ENCODE results near the gene CHL1.

CHL1 gene

GRCh38 chr3:212432-212831 lies 15.9 kb downstream of the CHL1 start:
- in situ Hi-C loops (cut with MboI; ENCODE audit: low sequenced_read_pairs) = no loop called here

DNA sequence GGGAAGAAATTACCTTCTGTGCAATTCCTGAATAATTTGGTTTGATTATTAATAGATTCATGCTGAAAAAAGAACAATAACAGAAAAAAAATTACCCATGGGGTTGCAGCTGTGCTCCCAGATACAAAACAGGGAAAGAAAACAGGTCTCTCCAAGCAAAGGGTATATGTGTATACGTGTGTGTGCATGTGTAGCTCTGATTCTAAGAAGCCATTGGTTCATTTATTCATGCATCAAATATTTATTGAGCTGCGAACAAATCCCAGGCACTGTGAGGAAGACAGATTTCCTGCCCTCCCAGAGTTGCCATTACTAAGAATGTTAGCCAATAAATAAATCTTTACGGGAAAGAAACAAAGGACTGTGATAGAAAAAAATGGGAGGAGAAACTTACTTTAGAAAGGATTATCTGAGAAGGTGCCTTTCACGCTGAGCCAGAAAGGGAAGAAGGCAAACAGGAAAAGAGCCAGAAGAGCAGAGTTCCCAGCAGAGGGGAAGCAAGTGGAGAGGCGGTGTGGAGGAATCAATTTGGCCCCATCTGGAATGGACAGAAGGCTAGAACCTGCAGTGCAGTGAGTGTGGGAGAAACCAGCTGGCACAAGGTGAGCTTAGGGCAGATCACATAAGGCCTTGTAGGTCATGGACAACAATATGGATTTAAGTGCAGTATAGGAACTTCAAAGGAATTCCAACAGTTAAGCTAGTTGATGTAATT lies 20.7 kb downstream of the CHL1 start:
- in situ Hi-C loops (cut with MboI; ENCODE audit: low sequenced_read_pairs) = no loop called here

- in situ Hi-C loops (cut with MboI; ENCODE audit: low sequenced_read_pairs) = no loop called here
Observed at GRCh38 chr3:217948-218347, 21.4 kb downstream of the CHL1 start.

- in situ Hi-C loops (cut with MboI; ENCODE audit: low sequenced_read_pairs) = no loop called here
Observed at GRCh38 chr3:228442-229182, 32.0 kb downstream of the CHL1 start.

- in situ Hi-C loops (cut with MboI; ENCODE audit: low sequenced_read_pairs) = no loop called here
Observed at GRCh38 chr3:229183-229661, 32.7 kb downstream of the CHL1 start.

- in situ Hi-C loops (cut with MboI; ENCODE audit: low sequenced_read_pairs) = no loop called here
Observed at GRCh38 chr3:236881-237280, 40.3 kb downstream of the CHL1 start.

- in situ Hi-C loops (cut with MboI; ENCODE audit: low sequenced_read_pairs) = no loop called here
Observed at GRCh38 chr3:242602-243355, 46.2 kb downstream of the CHL1 start.

- in situ Hi-C loops (cut with MboI; ENCODE audit: low sequenced_read_pairs) = no loop called here
Observed at GRCh38 chr3:243356-243725, 46.8 kb downstream of the CHL1 start.

DNA sequence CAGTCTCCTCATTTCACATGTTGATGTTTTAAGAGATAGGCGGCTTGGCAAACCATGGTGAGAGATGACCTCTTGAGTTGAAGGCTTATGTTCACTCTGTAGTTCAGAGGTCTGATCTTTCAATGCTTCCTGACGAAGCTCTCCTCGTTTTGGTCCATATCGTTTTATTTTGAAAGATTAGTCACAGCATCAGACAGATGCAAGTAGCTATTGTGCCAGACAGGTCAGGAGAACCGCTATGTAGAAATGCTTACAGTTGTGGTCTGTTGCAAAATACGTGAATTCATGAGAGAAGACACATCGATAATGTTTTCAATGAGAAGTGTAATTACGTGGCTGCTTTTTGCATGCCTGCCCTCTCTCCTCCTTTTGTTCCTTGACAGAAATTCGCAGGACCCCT lies 47.5 kb downstream of the CHL1 start:
- in situ Hi-C loops (cut with MboI; ENCODE audit: low sequenced_read_pairs) = no loop called here

- in situ Hi-C loops (cut with MboI; ENCODE audit: low sequenced_read_pairs) = no loop called here
Observed at GRCh38 chr3:247916-248315, 51.4 kb downstream of the CHL1 start.

DNA sequence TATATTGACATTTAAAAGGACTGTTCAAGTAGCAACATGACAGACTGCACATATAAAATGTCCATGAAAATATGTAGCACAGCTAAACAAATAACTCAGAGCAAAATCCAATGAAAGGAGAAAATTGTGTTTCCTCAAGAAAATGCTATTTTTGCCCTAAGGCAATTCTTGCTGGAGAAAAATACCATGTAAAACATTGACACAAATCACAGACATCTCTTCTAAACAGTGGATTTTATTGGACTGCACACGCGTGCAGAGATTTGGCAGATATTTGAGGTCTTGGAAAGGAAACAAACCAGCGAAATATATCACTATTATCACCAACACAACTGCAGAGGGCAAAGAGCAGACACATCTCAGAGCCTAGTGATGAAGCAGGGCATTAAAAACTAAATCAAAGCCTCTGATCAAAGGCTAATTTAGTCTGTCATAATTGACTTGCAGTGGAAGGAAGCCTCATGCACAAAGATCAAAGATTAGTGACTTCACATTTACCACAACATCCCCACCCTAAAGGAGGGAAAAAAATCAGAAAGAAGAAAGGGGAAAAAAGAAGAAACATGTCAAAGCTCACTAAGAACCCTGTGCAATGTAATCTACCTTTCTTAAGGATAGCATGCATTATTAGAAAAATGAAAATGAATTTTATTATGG lies 52.4 kb downstream of the CHL1 start:
- in situ Hi-C loops (cut with MboI; ENCODE audit: low sequenced_read_pairs) = no loop called here

GRCh38 chr3:249587-250262 lies 53.2 kb downstream of the CHL1 start:
- in situ Hi-C loops (cut with MboI; ENCODE audit: low sequenced_read_pairs) = no loop called here

GRCh38 chr3:256501-256900 lies 59.9 kb downstream of the CHL1 start:
- in situ Hi-C loops (cut with MboI; ENCODE audit: low sequenced_read_pairs) = no loop called here

DNA sequence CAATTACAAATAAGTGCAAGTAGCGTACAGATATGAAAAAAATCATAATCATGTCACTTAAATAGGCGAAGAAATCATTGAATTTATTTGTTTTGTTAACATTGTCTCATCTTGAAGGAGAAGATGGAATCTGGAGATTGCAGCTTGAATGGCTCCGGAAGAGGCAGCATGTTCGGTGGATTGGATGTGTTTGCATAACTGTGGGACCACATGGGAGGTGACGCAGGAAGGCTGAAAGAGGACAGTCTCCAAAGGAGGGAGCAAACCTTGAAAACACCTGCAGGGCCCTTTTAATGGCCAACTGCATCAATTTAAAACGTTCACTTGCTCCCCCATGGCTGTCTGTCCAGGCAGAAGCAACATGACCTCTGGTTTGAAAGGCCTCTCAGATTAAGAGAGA lies 61.3 kb downstream of the CHL1 start:
- in situ Hi-C loops (cut with MboI; ENCODE audit: low sequenced_read_pairs) = no loop called here

DNA sequence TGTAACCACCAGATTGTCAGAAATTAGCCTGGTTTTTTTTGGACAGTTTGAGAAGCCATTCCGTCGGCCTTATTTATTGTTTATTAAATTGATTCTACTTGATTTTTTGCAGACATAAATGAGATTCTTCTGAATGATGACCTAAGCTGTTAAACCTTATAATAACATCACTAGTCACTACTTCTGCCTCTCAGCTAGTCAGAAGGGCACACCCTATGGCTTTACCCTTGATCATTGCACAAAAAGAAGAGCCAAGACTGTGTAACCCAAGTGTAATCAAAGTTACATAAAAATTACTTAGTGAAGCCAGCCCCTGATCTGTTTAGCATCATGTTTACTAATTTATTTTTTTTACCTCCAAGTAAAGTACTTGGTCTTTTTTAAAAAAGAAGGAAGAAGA lies 64.3 kb downstream of the CHL1 start:
- in situ Hi-C loops (cut with MboI; ENCODE audit: low sequenced_read_pairs) = no loop called here

GRCh38 chr3:263393-263792 lies 66.8 kb downstream of the CHL1 start:
- in situ Hi-C loops (cut with MboI; ENCODE audit: low sequenced_read_pairs) = no loop called here

- in situ Hi-C loops (cut with MboI; ENCODE audit: low sequenced_read_pairs) = no loop called here
Observed at GRCh38 chr3:264394-265156, 68.0 kb downstream of the CHL1 start.

DNA sequence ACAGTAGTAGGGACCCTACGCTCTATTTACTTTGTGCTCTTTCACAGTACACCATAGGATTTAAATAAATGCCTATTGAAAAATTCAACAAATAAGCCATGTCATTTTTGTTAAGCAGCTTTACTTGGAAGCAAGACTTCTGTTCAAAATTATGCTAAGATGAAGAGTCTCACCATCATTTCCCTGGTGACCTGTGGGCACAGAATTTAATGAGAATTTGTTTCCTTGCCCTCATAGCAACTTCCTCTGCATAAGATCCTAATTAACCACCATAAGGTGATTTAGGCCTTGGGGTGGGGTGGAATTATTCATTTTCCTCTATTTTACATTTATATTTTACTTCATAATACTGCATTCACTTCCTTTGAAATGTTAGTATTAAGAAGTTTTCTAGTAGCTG lies 70.5 kb downstream of the CHL1 start:
- in situ Hi-C loops (cut with MboI; ENCODE audit: low sequenced_read_pairs) = no loop called here

GRCh38 chr3:270688-271087 lies 74.1 kb downstream of the CHL1 start:
- in situ Hi-C loops (cut with MboI; ENCODE audit: low sequenced_read_pairs) = no loop called here

GRCh38 chr3:274927-275326 lies 78.4 kb downstream of the CHL1 start:
- in situ Hi-C loops (cut with MboI; ENCODE audit: low sequenced_read_pairs) = no loop called here

Data from HL-60/S4 treated with retinoic acid at 250 ng/mL for 4 days and 3 days (cell line).